Peyer's patch (tissue), 4 donors: Measurements from ENCODE around the gene DSCAML1. TPM values are rescaled to one million over a fixed set of nuclear protein-coding genes. Genes with fewer than 3 reads are reported as not detected.

Experiments used
- DNase-seq, 3 donors: peaks; one replicate each; pipeline ENCODE4 v3.0.0-alpha.2; 2017 to 2019
- H3K27ac ChIP-seq, 4 donors: fragments of 200-600 bp; sonication (generic); one replicate each; pipeline ENCODE4 v1.5.1; 2016 to 2019
- H3K27me3 ChIP-seq, 2 donors: fragments of 200-600 bp; sonication (generic); one replicate each; pipeline ENCODE4 v1.5.1; 2019
- H3K36me3 ChIP-seq, 3 donors: fragments of 200-600 bp; sonication (generic); one replicate each; pipeline ENCODE4 v1.5.1; 2016 to 2019
- H3K4me1 ChIP-seq, 4 donors: fragments of 200-600 bp; sonication (generic); one replicate each; pipeline ENCODE4 v1.5.1; 2016 to 2019
- H3K4me3 ChIP-seq, 4 donors: fragments of 200-600 bp; sonication (generic); 1 replicate in 3 of 4; 2 replicates in 1 of 4; pipeline ENCODE4 v1.5.1; 2016 to 2019; ENCODE audit warnings: mild to moderate bottlenecking in 1 of 4
- H3K9me3 ChIP-seq, 4 donors: fragments of 200-600 bp; sonication (generic); one replicate each; pipeline ENCODE4 v1.5.1; 2016 to 2019; ENCODE audit warnings: mild to moderate bottlenecking in 1 of 4
- CTCF ChIP-seq, 6 experiments: fragments of 450-650 bp in 4 of 6; fragments of 200-600 bp in 2 of 6; sonication (generic) in 1 of 6; IDR thresholded peaks; one replicate each; pipeline ENCODE4 v1.5.1; 2017 to 2019; ENCODE audit warnings: antibody characterized with exemption in 6 of 6, mild to moderate bottlenecking in 3 of 6, moderate library complexity in 1 of 6
- POLR2A ChIP-seq, 2 donors: fragments of 450-650 bp; IDR thresholded peaks; one replicate each; pipeline ENCODE4 v1.5.1; 2017; ENCODE audit warnings: antibody characterized with exemption in 2 of 2, mild to moderate bottlenecking in 2 of 2, moderate library complexity in 2 of 2
- total RNA-seq, 4 donors: library from RNA; depleted of rRNA; stranded (reverse); fragments of >200 nt; gene quantifications; one replicate each; pipeline ENCODE4 v1.1.0, GENCODE V29; 2016

The DSCAML1 gene
- total RNA-seq = 1 to 10 TPM in 2 of 4 donors, under 1 TPM in 2; 0.18 to 5.8 (median 2.9) TPM

GRCh38 chr11:117796872-117797529 is at the start of gene DSCAML1:
TSS of gene DSCAML1 (minus strand) at chr11:117797216. CDS start at chr11:117797079, 137 bp downstream.
- DNase-seq = no peak
- H3K4me3 ChIP-seq = peak within 1 kb of the TSS; percentile 8 to 45 (median 34)
- H3K27ac ChIP-seq = no peak within 1 kb of the TSS
- H3K4me1 ChIP-seq = peaks cover 5 to 16% (median 11%) of the 10 kb centered on the region in 4 donors
- TF ChIP-seq POLR2A (IDR thresholded peaks at IDR 0.05) (no peak), CTCF (IDR thresholded peaks at IDR 0.05) (no peak)
- no peaks in the 10 kb centered on the region for H3K9me3 ChIP-seq
- H3K36me3 ChIP-seq = no peaks in the 10 kb centered on the region
- peaks cover 0 to 27% of the 10 kb centered on the region in 2 donors for H3K27me3 ChIP-seq

- TF ChIP-seq CTCF (IDR thresholded peaks at IDR 0.05) = peak; percentile 93 to 99 (median 98)
- TF ChIP-seq POLR2A (IDR thresholded peaks at IDR 0.05) = no peak
- H3K9me3 ChIP-seq = no peaks in the 10 kb centered on the region
- DNase-seq = peak; percentile 86 to 93 (median 86)
- H3K4me3 ChIP-seq = no peak overlapping the region
- peaks cover 0 to 3% (median 0%) of the 10 kb centered on the region in 3 donors for H3K36me3 ChIP-seq
- no peak overlapping the region for H3K27ac ChIP-seq
- H3K4me1 ChIP-seq = no peaks in the 10 kb centered on the region
- H3K27me3 ChIP-seq = no peaks in the 10 kb centered on the region
Measured at GRCh38 chr11:117843666-117844484, 46.9 kb upstream of the DSCAML1 start.

GRCh38 chr11:117842131-117842941 is 45.3 kb upstream of the DSCAML1 start:
- no peaks in the 10 kb centered on the region for H3K9me3 ChIP-seq
- TF ChIP-seq POLR2A (IDR thresholded peaks at IDR 0.05) (no peak), CTCF (IDR thresholded peaks at IDR 0.05) (no peak)
- no peaks in the 10 kb centered on the region for H3K27me3 ChIP-seq
- peak in 2 of 3 donors; percentile 19 to 58 for DNase-seq
- peaks cover 0 to 3% (median 0%) of the 10 kb centered on the region in 3 donors for H3K36me3 ChIP-seq
- no peak overlapping the region for H3K4me3 ChIP-seq
- no peaks in the 10 kb centered on the region for H3K4me1 ChIP-seq
- H3K27ac ChIP-seq = no peak overlapping the region

- H3K27me3 ChIP-seq = no peaks in the 10 kb centered on the region
- no peak overlapping the region for H3K4me3 ChIP-seq
- peak overlapping the region in 1 of 4 donors; percentile 17 for H3K27ac ChIP-seq
- H3K9me3 ChIP-seq = no peaks in the 10 kb centered on the region
- peak in 1 of 3 donors; percentile 1 for DNase-seq
- no peaks in the 10 kb centered on the region for H3K4me1 ChIP-seq
- TF ChIP-seq POLR2A (IDR thresholded peaks at IDR 0.05) (no peak), CTCF (IDR thresholded peaks at IDR 0.05) (no peak)
- H3K36me3 ChIP-seq = peaks cover 0 to 3% (median 0%) of the 10 kb centered on the region in 3 donors
Measured at GRCh38 chr11:117841551-117842031, 44.6 kb upstream of the DSCAML1 start.

- Histone ChIP-seq H3K27me3 (no peaks in the 10 kb centered on the region), H3K9me3 (no peaks in the 10 kb centered on the region), H3K4me3 (no peak overlapping the region), H3K27ac (no peak overlapping the region), H3K4me1 (no peaks in the 10 kb centered on the region), H3K36me3 (peaks cover 0 to 3% (median 0%) of the 10 kb centered on the region in 3 donors)
- DNase-seq = peak in 2 of 3 donors; percentile 6 to 29
- TF ChIP-seq POLR2A (IDR thresholded peaks at IDR 0.05) = no peak
Measured at GRCh38 chr11:117840881-117841550, 44.0 kb upstream of the DSCAML1 start.
